ENCODE data around the gene PPP2R2C.

The PPP2R2C gene

GRCh38 chr4:6296026-6296425 is 176.4 kb downstream of the PPP2R2C start:
- no peaks in the 10 kb centered on the region for H3K27me3 ChIP-seq (ENCODE audit: control insufficient read depth, insufficient read depth, low read length)
- no peak overlapping the region for H3K27ac ChIP-seq (ENCODE audit: low read depth, low read length)
- H3K4me1 ChIP-seq (ENCODE audit: control insufficient read depth, insufficient read depth, low read length), result no peaks in the 10 kb centered on the region
- peaks cover 54% of the 10 kb centered on the region for H3K36me3 ChIP-seq (ENCODE audit: control insufficient read depth, insufficient read depth, low read length)
- H3K4me3 ChIP-seq (ENCODE audit: low read depth, low read length), result no peak overlapping the region
- no peak overlapping the region for H3K9ac ChIP-seq (ENCODE audit: low read depth, low read length)
- no peaks in the 10 kb centered on the region for H3K9me3 ChIP-seq (ENCODE audit: control insufficient read depth, insufficient read depth, low read length)

DNA sequence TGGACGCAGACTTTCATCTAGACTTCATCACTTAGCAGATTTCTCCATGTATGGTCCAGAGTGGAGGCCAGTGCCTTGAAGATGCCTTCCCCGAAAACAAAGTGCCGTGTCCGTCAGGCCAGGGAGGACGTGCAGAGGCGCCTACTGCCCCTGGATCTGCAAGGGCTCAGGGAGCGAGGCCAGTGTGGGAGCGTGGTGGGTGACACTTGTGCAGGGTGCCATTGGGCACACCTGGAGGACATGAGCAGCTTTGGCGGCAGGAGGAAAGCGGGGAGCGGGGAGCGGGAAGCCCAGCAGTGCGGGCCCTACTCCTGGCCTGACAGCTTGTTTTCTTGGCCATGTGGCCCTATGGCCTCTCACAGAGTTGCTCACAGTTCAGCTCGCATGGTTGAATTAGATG is 176.9 kb downstream of the PPP2R2C start:
- Histone ChIP-seq H3K9ac (ENCODE audit: low read depth, low read length) (no peak overlapping the region), H3K27me3 (ENCODE audit: control insufficient read depth, insufficient read depth, low read length) (no peaks in the 10 kb centered on the region), H3K27ac (ENCODE audit: low read depth, low read length) (no peak overlapping the region), H3K4me1 (ENCODE audit: control insufficient read depth, insufficient read depth, low read length) (no peaks in the 10 kb centered on the region), H3K9me3 (ENCODE audit: control insufficient read depth, insufficient read depth, low read length) (no peaks in the 10 kb centered on the region), H3K36me3 (ENCODE audit: control insufficient read depth, insufficient read depth, low read length) (peaks cover 51% of the 10 kb centered on the region), H3K4me3 (ENCODE audit: low read depth, low read length) (no peak overlapping the region)

DNA sequence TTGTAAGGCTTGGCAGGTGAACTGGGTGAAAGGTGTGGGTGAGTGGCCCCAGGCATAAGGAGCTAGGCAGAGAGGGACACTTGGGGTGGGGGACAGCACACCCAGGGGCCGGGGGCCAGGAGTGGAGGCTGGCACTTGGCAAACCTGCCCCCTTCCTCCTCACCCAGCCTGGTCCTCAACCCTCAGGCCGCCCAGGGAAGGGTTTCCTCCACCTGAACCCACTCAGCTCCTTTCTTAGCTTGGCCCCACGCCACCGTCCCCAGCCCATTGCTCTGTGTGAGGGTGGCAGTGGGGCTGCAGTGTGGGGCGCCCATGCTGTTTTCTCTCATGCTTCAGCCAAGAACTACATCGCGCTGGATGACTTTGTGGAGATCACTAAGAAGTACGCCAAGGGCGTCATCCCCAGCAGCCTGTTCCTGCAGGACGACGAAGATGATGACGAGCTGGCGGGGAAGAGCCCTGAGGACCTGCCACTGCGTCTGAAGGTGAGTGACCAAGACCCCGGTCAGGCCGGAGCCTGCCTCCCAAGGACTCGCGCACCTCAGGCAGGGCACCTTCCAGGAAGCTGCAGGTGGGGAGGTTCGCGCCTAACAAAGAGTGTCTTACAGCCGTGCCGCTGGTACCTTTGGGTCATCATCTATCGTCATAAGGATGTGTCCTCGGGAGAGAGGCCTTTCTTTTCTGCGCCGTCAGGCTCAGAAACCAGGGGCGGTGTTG is 177.6 kb downstream of the PPP2R2C start:
- H3K27ac ChIP-seq (ENCODE audit: low read depth, low read length), result no peak overlapping the region
- no peak overlapping the region for H3K9ac ChIP-seq (ENCODE audit: low read depth, low read length)
- H3K9me3 ChIP-seq (ENCODE audit: control insufficient read depth, insufficient read depth, low read length), result no peaks in the 10 kb centered on the region
- H3K36me3 ChIP-seq (ENCODE audit: control insufficient read depth, insufficient read depth, low read length), result peaks cover 49% of the 10 kb centered on the region
- H3K27me3 ChIP-seq (ENCODE audit: control insufficient read depth, insufficient read depth, low read length), result no peaks in the 10 kb centered on the region
- no peaks in the 10 kb centered on the region for H3K4me1 ChIP-seq (ENCODE audit: control insufficient read depth, insufficient read depth, low read length)
- H3K4me3 ChIP-seq (ENCODE audit: low read depth, low read length), result no peak overlapping the region

DNA sequence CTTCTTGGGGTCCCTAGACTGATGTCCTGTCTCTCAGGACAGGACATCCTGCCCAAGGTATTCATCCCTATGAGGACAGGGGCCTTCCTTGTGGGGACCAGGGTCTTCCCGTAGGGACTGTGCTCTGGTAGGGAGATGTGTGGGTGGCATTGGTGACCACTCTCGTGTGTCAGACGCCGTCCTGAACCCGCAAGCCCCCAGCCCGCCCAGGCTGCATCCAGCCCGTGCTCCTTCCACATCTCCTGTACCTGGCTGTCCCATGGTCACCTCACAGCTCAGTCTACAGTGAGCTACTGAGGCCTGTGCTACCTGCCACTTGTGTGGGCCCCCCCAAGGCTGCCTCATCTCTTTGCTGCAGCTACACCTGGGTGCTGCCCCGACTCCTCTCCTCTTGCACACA is 178.8 kb downstream of the PPP2R2C start:
- Histone ChIP-seq H3K9ac (ENCODE audit: low read depth, low read length) (no peak overlapping the region), H3K4me3 (ENCODE audit: low read depth, low read length) (no peak overlapping the region), H3K9me3 (ENCODE audit: control insufficient read depth, insufficient read depth, low read length) (no peaks in the 10 kb centered on the region), H3K4me1 (ENCODE audit: control insufficient read depth, insufficient read depth, low read length) (no peaks in the 10 kb centered on the region), H3K27ac (ENCODE audit: low read depth, low read length) (no peak overlapping the region), H3K36me3 (ENCODE audit: control insufficient read depth, insufficient read depth, low read length) (peaks cover 58% of the 10 kb centered on the region), H3K27me3 (ENCODE audit: control insufficient read depth, insufficient read depth, low read length) (no peaks in the 10 kb centered on the region)

- no peak overlapping the region for H3K9ac ChIP-seq (ENCODE audit: low read depth, low read length)
- no peak overlapping the region for H3K4me3 ChIP-seq (ENCODE audit: low read depth, low read length)
These were observed 179.3 kb downstream of the PPP2R2C start for GRCh38 chr4:6293097-6293445.

DNA sequence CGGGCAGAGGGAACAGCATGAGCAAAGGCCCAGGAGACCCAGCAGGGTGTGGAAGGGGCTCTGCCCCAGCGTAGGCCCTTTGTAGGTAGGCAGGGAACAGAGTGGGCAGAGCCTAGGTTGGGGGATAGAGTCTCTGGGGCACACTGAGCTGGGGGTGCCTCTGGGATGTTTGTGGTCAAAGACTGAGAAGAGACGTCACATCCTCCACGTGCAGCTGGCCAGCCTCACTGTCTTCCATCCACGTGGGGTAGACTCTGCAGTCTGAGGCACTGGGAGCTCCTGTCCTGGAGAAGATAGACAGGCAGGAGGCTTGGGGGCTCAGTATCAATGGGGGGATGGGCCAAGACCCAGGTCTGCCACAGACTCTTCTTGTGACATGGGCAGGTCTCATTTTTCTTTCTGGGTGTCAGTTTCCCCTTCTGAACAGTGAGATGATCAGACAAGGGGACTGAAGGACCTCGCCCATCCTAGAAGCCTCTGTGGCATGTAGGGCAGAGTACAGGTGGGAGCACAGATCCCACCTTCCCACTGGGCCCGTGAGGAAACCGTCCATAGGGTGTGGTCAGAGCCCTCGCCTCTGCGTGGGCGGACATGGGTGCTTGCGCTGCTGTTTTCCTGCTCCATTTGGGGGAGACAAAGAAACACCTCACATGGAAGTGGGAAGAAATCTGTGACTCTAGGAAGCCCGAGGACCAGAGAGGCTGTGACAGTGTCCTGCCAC is 179.9 kb downstream of the PPP2R2C start:
- Histone ChIP-seq H3K9ac (ENCODE audit: low read depth, low read length) (no peak overlapping the region), H3K9me3 (ENCODE audit: control insufficient read depth, insufficient read depth, low read length) (no peaks in the 10 kb centered on the region), H3K4me3 (ENCODE audit: low read depth, low read length) (no peak overlapping the region), H3K4me1 (ENCODE audit: control insufficient read depth, insufficient read depth, low read length) (no peaks in the 10 kb centered on the region), H3K27me3 (ENCODE audit: control insufficient read depth, insufficient read depth, low read length) (no peaks in the 10 kb centered on the region), H3K27ac (ENCODE audit: low read depth, low read length) (no peak overlapping the region), H3K36me3 (ENCODE audit: control insufficient read depth, insufficient read depth, low read length) (peaks cover 57% of the 10 kb centered on the region)

More at GRCh38 chr4:6293097-6293445, 179.3 kb downstream of the PPP2R2C start:
- H3K4me1 ChIP-seq (ENCODE audit: control insufficient read depth, insufficient read depth, low read length), result no peaks in the 10 kb centered on the region
- H3K9me3 ChIP-seq (ENCODE audit: control insufficient read depth, insufficient read depth, low read length), result no peaks in the 10 kb centered on the region
- peaks cover 60% of the 10 kb centered on the region for H3K36me3 ChIP-seq (ENCODE audit: control insufficient read depth, insufficient read depth, low read length)
- H3K27me3 ChIP-seq (ENCODE audit: control insufficient read depth, insufficient read depth, low read length), result no peaks in the 10 kb centered on the region
- no peak overlapping the region for H3K27ac ChIP-seq (ENCODE audit: low read depth, low read length)

GRCh38 chr4:6291784-6292297 is 180.6 kb downstream of the PPP2R2C start:
- H3K4me3 ChIP-seq (ENCODE audit: low read depth, low read length), result no peak overlapping the region
- H3K27me3 ChIP-seq (ENCODE audit: control insufficient read depth, insufficient read depth, low read length), result no peaks in the 10 kb centered on the region
- no peaks in the 10 kb centered on the region for H3K4me1 ChIP-seq (ENCODE audit: control insufficient read depth, insufficient read depth, low read length)
- H3K27ac ChIP-seq (ENCODE audit: low read depth, low read length), result no peak overlapping the region
- no peaks in the 10 kb centered on the region for H3K9me3 ChIP-seq (ENCODE audit: control insufficient read depth, insufficient read depth, low read length)
- no peak overlapping the region for H3K9ac ChIP-seq (ENCODE audit: low read depth, low read length)
- peaks cover 62% of the 10 kb centered on the region for H3K36me3 ChIP-seq (ENCODE audit: control insufficient read depth, insufficient read depth, low read length)

GRCh38 chr4:6290769-6291547 is 181.5 kb downstream of the PPP2R2C start:
- no peaks in the 10 kb centered on the region for H3K4me1 ChIP-seq (ENCODE audit: control insufficient read depth, insufficient read depth, low read length)
- H3K9me3 ChIP-seq (ENCODE audit: control insufficient read depth, insufficient read depth, low read length), result no peaks in the 10 kb centered on the region
- H3K9ac ChIP-seq (ENCODE audit: low read depth, low read length), result no peak overlapping the region
- H3K27ac ChIP-seq (ENCODE audit: low read depth, low read length), result no peak overlapping the region
- peaks cover 63% of the 10 kb centered on the region for H3K36me3 ChIP-seq (ENCODE audit: control insufficient read depth, insufficient read depth, low read length)
- H3K27me3 ChIP-seq (ENCODE audit: control insufficient read depth, insufficient read depth, low read length), result no peaks in the 10 kb centered on the region
- no peak overlapping the region for H3K4me3 ChIP-seq (ENCODE audit: low read depth, low read length)

DNA sequence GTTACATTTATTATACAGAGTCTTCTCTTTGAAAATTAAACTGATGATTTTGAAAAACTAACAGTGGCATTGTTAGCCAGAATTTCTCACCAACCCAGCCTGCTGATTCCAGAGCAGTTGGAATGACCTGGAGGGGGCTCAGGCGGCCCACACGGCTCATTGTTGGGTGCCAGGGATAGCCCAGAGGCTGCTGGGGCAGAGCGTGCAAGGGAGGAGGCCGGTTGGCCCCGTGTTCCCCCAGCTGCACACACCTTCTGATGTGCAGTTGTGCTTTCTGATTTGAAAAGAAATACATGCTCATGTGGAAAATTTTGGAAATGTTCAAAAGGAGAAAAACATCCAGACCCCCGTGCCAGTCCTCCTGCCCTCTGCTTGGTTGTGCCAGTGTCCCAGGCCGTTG is 182.2 kb downstream of the PPP2R2C start:
- Histone ChIP-seq H3K27ac (ENCODE audit: low read depth, low read length) (no peak overlapping the region), H3K9me3 (ENCODE audit: control insufficient read depth, insufficient read depth, low read length) (no peaks in the 10 kb centered on the region), H3K4me1 (ENCODE audit: control insufficient read depth, insufficient read depth, low read length) (no peaks in the 10 kb centered on the region), H3K27me3 (ENCODE audit: control insufficient read depth, insufficient read depth, low read length) (no peaks in the 10 kb centered on the region), H3K9ac (ENCODE audit: low read depth, low read length) (no peak overlapping the region), H3K4me3 (ENCODE audit: low read depth, low read length) (no peak overlapping the region), H3K36me3 (ENCODE audit: control insufficient read depth, insufficient read depth, low read length) (peaks cover 56% of the 10 kb centered on the region)

GRCh38 chr4:6288871-6289270 is 183.5 kb downstream of the PPP2R2C start:
- Histone ChIP-seq H3K27ac (ENCODE audit: low read depth, low read length) (no peak overlapping the region), H3K4me3 (ENCODE audit: low read depth, low read length) (no peak overlapping the region), H3K36me3 (ENCODE audit: control insufficient read depth, insufficient read depth, low read length) (peaks cover 48% of the 10 kb centered on the region), H3K9ac (ENCODE audit: low read depth, low read length) (no peak overlapping the region), H3K9me3 (ENCODE audit: control insufficient read depth, insufficient read depth, low read length) (no peaks in the 10 kb centered on the region), H3K27me3 (ENCODE audit: control insufficient read depth, insufficient read depth, low read length) (no peaks in the 10 kb centered on the region), H3K4me1 (ENCODE audit: control insufficient read depth, insufficient read depth, low read length) (no peaks in the 10 kb centered on the region)

DNA sequence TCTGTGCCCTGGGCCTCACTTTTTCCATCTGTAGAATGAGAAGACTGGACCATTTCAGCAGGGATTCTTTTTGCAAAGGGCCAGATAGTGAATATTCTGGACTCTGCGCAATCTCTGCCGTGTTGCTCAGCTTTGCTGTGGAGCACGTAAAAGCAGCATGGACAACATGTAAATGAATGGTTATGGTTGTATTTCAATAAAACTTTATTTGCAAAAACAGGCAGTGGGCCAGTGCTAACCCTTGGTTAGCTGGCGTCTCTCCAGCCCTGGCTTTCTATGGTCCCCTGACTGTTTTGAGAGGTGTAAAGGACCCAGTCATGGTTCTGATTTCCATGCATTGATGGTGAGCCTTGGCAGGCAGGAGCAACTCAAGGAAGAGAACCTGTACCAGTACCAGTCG is 184.1 kb downstream of the PPP2R2C start:
- no peak overlapping the region for H3K9ac ChIP-seq (ENCODE audit: low read depth, low read length)
- H3K9me3 ChIP-seq (ENCODE audit: control insufficient read depth, insufficient read depth, low read length), result no peaks in the 10 kb centered on the region
- no peak overlapping the region for H3K4me3 ChIP-seq (ENCODE audit: low read depth, low read length)
- no peak overlapping the region for H3K27ac ChIP-seq (ENCODE audit: low read depth, low read length)
- no peaks in the 10 kb centered on the region for H3K4me1 ChIP-seq (ENCODE audit: control insufficient read depth, insufficient read depth, low read length)
- H3K36me3 ChIP-seq (ENCODE audit: control insufficient read depth, insufficient read depth, low read length), result peaks cover 48% of the 10 kb centered on the region
- no peaks in the 10 kb centered on the region for H3K27me3 ChIP-seq (ENCODE audit: control insufficient read depth, insufficient read depth, low read length)

Measured in HUES48 (cell line).